SU-DHL-6 (cell line): ENCODE data around the gene OR6C2.
"Not testable (repeated sequence)": the region's sequence is repeated elsewhere in the genome, so short reads cannot be mapped to it uniquely, and the experiment has no call there.

Experiments used
- H2AFZ ChIP-seq: fragments of 200-600 bp; sonication (generic); 2 replicates; pipeline ENCODE4 v1.6.1; 2014; ENCODE audit warnings: low read depth, mild to moderate bottlenecking, moderate library complexity, mixed read lengths, antibody characterized with exemption, low read length; ENCODE audit not compliant: severe bottlenecking
- H3F3A ChIP-seq: fragments of 200-600 bp; shearing (Covaris generic); 2 replicates; pipeline ENCODE4 v1.6.0; 2016; ENCODE audit warnings: antibody characterized with exemption, mild to moderate bottlenecking; ENCODE audit not compliant: insufficient read depth
- H3K27ac ChIP-seq: fragments of 200-600 bp; sonication (generic); 2 replicates; pipeline ENCODE4 v1.5.1; 2016; ENCODE audit warnings: low read depth, mild to moderate bottlenecking, low read length, moderate library complexity, mixed read lengths
- H3K27me3 ChIP-seq: fragments of 200-600 bp; sonication (generic), shearing (Covaris generic); 2 replicates; pipeline ENCODE4 v1.6.0; 2014; ENCODE audit warnings: mild to moderate bottlenecking, low read length
- H3K36me3 ChIP-seq: fragments of 200-600 bp; sonication (generic); 2 replicates; pipeline ENCODE4 v1.6.1; 2014; ENCODE audit warnings: mild to moderate bottlenecking, low read length, mixed read lengths
- H3K4me2 ChIP-seq: fragments of 300-600, 200-600 bp; shearing (Covaris generic), sonication (generic); 2 replicates; pipeline ENCODE4 v1.6.0; 2014; ENCODE audit warnings: low read length, low read depth, mild to moderate bottlenecking; ENCODE audit not compliant: poor library complexity, severe bottlenecking
- H3K4me3 ChIP-seq: fragments of 200-600 bp; sonication (generic); 2 replicates; pipeline ENCODE4 v1.5.1; 2014; ENCODE audit warnings: antibody characterized with exemption, low read length, mild to moderate bottlenecking, mixed read lengths; ENCODE audit not compliant: insufficient read depth, poor library complexity, severe bottlenecking
- H3K79me2 ChIP-seq: fragments of 200-600 bp; sonication (generic); 2 replicates; pipeline ENCODE4 v1.6.1; 2014; ENCODE audit warnings: mild to moderate bottlenecking, low read length, moderate library complexity; ENCODE audit not compliant: insufficient read depth
- H3K9ac ChIP-seq: fragments of 200-600 bp; sonication (generic); 2 replicates; pipeline ENCODE4 v1.7.0; 2014; ENCODE audit warnings: mild to moderate bottlenecking, low read length
- H3K9me2 ChIP-seq: fragments of 200-600 bp; sonication (generic); replicated peaks from 2 replicates; pipeline ENCODE4 v1.6.1; 2014; ENCODE audit warnings: low read length; ENCODE audit not compliant: insufficient read depth
- H3K9me3 ChIP-seq: fragments of 200-600 bp; sonication (generic); 2 replicates; pipeline ENCODE4 v1.6.1; 2014; ENCODE audit warnings: low read length, mixed read lengths; ENCODE audit not compliant: insufficient read depth
- H4K20me1 ChIP-seq: fragments of 200-600 bp; sonication (generic); 2 replicates; pipeline ENCODE4 v1.6.1; 2014; ENCODE audit warnings: low read depth, mild to moderate bottlenecking, antibody characterized with exemption, low read length, moderate library complexity, mixed read lengths
- EZH2phosphoT487 ChIP-seq: fragments of 200-600 bp; sonication (generic), shearing (Covaris generic); conservative IDR thresholded peaks from 2 replicates; pipeline ENCODE4 v1.6.1; 2018; ENCODE audit warnings: mild to moderate bottlenecking, antibody characterized with exemption, low read length, moderate library complexity, mixed read lengths
- TF ChIP-seq, protein P1 (sequence below): fragments of 200-600 bp; sonication (generic); IDR thresholded peaks from one replicate; pipeline ENCODE4 v1.5.1; 2017; ENCODE audit warnings: antibody characterized with exemption, mild to moderate bottlenecking, low read length, moderate library complexity; ENCODE audit not compliant: insufficient read depth, poor library complexity, severe bottlenecking

Gene OR6C2

DNA sequence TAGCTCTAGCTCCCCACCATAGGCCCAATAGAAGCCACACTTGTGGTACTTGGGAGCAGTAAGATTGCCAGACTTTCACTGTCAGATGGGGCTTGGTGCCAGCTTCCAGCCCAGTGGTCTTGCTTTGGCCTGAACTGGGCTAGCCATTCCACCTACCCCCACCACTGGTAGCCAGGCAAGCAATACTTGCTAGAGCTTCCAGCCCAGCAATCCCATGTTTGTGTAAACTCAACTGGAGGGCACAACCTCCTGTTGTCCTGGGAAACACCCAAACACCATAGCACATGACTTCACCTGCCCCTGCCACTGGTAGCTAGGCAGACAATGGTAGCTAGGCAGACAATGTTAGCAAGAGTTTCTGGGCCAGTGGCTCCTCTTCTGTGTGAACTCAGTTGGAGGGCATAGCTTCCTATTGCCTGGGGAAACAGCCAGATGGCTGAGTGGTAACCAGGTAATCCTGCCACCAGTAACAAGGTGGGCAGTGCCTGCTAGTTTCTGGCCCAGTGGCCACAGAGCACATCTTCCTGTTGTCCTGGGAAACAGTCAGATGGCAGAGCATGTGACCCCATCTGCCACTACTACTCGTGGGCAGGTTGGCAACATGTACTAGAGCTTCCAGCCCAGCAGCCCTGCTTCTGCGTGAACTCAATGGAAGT lies 23.4 kb upstream of the OR6C2 start:
- H3K9me3 ChIP-seq: no peaks in the 10 kb centered on the region
- no peak overlapping the region for H3K4me3 ChIP-seq
- H3K4me2 ChIP-seq: no peak overlapping the region
- H3K27me3 ChIP-seq: no peaks in the 10 kb centered on the region
- no peak for TF ChIP-seq EZH2phosphoT487
- TF ChIP-seq, protein P1, sequence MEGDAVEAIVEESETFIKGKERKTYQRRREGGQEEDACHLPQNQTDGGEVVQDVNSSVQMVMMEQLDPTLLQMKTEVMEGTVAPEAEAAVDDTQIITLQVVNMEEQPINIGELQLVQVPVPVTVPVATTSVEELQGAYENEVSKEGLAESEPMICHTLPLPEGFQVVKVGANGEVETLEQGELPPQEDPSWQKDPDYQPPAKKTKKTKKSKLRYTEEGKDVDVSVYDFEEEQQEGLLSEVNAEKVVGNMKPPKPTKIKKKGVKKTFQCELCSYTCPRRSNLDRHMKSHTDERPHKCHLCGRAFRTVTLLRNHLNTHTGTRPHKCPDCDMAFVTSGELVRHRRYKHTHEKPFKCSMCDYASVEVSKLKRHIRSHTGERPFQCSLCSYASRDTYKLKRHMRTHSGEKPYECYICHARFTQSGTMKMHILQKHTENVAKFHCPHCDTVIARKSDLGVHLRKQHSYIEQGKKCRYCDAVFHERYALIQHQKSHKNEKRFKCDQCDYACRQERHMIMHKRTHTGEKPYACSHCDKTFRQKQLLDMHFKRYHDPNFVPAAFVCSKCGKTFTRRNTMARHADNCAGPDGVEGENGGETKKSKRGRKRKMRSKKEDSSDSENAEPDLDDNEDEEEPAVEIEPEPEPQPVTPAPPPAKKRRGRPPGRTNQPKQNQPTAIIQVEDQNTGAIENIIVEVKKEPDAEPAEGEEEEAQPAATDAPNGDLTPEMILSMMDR: no peak
- H3K27ac ChIP-seq: no peak overlapping the region
- no peaks in the 10 kb centered on the region for H3K9me2 ChIP-seq
- H3F3A ChIP-seq: no peaks in the 10 kb centered on the region
- no peaks in the 10 kb centered on the region for H3K36me3 ChIP-seq
- no peaks in the 10 kb centered on the region for H4K20me1 ChIP-seq
- H3K9ac ChIP-seq: no peak overlapping the region
- no peak overlapping the region for H2AFZ ChIP-seq
- H3K79me2 ChIP-seq: no peaks in the 10 kb centered on the region

DNA sequence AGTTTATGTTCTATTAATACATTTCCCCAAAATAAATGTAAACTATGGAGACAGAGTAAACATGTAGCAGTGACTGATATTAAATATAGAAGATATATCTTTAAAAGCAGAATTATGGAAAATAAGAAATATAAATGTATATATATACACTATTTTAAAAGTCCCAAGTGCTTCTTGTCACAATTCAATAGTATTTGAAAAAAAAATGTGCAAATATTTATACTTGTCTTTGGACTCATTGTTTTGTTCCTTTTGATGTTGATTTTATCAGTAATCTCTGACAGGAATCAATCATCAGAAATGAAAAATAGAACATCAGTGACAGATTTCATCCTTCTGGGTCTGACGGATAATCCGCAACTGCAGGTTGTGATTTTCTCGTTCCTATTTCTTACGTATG lies 17.9 kb upstream of the OR6C2 start, which contains the start of gene OR6C76:
OR6C76 (plus strand) TSS at position 301 of the 400 bp plus-strand sequence; CDS start at position 301, 0 bp downstream.
- H2AFZ ChIP-seq: no peak within 1 kb of the TSS
- no peaks in the 10 kb centered on the region for H3K79me2 ChIP-seq
- no peak for TF ChIP-seq EZH2phosphoT487
- TF ChIP-seq, protein P1: no peak
- H3K4me3 ChIP-seq: no peak within 1 kb of the TSS
- H3K27ac ChIP-seq: no peak within 1 kb of the TSS
- H3K9me2 ChIP-seq: no peaks in the 10 kb centered on the region
- H3F3A ChIP-seq: no peaks in the 10 kb centered on the region
- no peaks in the 10 kb centered on the region for H3K9me3 ChIP-seq
- no peak within 1 kb of the TSS for H3K4me2 ChIP-seq
- no peaks in the 10 kb centered on the region for H3K36me3 ChIP-seq
- no peak within 1 kb of the TSS for H3K9ac ChIP-seq
- no peaks in the 10 kb centered on the region for H4K20me1 ChIP-seq
- no peaks in the 10 kb centered on the region for H3K27me3 ChIP-seq

DNA sequence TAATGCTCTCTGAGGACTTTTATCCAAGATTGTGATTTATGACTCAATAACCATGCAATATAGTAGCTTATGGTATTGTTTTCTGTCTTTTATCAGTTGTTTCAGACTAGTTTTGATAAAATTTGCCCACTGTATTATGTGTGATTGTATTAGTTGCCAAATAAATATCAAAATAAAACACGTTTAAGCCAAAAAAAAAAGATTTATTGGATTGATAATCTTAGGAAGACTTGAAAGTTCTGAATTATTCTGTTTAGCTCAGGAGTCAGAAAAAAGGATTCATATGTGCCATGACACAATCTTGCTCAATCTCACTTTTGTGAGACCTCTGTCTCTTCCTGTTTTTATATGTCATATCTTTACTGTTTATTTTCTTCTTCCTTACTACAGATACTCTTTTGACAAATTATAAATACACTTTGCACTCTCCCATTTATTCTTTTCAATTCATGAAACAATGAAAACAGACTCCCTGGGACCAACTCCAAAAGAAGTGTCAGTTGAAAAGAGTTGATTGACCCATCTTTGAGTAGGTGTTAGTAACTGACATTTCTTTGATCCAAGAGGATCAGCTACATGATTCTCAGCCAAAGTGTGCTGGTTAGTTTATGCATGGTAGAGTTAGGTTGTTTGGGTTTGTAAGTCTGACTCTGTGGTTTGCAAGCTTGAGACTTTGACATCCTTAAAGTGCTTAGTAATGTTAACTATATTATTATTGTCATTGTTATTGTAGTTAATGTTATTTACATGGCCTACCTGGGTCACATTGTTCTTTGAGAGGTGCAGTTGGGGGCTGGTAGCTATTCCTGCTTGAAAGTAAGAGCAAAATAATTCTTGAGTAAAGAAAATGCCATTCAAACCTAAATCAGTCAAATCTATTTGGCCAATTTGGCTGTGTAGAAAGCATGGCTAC lies 15.3 kb upstream of the OR6C2 start:
- no peaks in the 10 kb centered on the region for H3K27me3 ChIP-seq
- no peak overlapping the region for H3K9ac ChIP-seq
- H4K20me1 ChIP-seq: no peaks in the 10 kb centered on the region
- H3K9me3 ChIP-seq: no peaks in the 10 kb centered on the region
- no peak overlapping the region for H3K27ac ChIP-seq
- no peak overlapping the region for H2AFZ ChIP-seq
- no peaks in the 10 kb centered on the region for H3K36me3 ChIP-seq
- H3F3A ChIP-seq: no peaks in the 10 kb centered on the region
- H3K79me2 ChIP-seq: no peaks in the 10 kb centered on the region
- no peaks in the 10 kb centered on the region for H3K9me2 ChIP-seq
- no peak overlapping the region for H3K4me2 ChIP-seq
- no peak overlapping the region for H3K4me3 ChIP-seq
- no peak for TF ChIP-seq EZH2phosphoT487
- TF ChIP-seq, protein P1: no peak

DNA sequence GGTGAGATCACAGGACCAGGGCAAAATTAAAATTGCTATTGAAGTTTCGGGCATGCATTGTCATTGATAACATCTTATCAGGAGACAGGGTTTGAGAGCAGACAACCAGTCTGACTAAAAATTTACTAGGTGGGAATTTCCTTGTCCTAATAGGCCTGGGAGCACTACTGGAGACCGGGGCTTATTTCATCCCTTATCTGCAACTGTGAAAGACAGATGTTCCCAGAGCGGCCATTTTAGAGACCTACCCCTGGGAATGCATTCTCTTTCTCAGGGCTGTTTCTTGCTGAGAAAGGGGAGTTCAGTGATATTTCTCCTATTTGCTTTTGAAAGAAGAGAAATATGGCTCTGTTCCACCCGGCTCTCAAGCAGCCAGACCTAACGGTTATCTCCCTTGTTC lies 2.6 kb upstream of the OR6C2 start:
- H3K9ac ChIP-seq, H3F3A ChIP-seq, H3K9me3 ChIP-seq, H3K27ac ChIP-seq, H3K79me2 ChIP-seq, H3K9me2 ChIP-seq, H3K27me3 ChIP-seq, H3K4me3 ChIP-seq, H3K36me3 ChIP-seq, H4K20me1 ChIP-seq, H3K4me2 ChIP-seq, H2AFZ ChIP-seq: not testable (repeated sequence)
